GM19193 (cell line): Measurements from ENCODE around the gene GAB3.

ENCODE experiments used
- POLR2A ChIP-seq: IDR thresholded peaks from 4 replicates; pipeline ENCODE4 v1.6.1; 2011; ENCODE audit not compliant: insufficient read depth, insufficient read length; ENCODE audit errors: extremely low read depth

Gene GAB3

DNA sequence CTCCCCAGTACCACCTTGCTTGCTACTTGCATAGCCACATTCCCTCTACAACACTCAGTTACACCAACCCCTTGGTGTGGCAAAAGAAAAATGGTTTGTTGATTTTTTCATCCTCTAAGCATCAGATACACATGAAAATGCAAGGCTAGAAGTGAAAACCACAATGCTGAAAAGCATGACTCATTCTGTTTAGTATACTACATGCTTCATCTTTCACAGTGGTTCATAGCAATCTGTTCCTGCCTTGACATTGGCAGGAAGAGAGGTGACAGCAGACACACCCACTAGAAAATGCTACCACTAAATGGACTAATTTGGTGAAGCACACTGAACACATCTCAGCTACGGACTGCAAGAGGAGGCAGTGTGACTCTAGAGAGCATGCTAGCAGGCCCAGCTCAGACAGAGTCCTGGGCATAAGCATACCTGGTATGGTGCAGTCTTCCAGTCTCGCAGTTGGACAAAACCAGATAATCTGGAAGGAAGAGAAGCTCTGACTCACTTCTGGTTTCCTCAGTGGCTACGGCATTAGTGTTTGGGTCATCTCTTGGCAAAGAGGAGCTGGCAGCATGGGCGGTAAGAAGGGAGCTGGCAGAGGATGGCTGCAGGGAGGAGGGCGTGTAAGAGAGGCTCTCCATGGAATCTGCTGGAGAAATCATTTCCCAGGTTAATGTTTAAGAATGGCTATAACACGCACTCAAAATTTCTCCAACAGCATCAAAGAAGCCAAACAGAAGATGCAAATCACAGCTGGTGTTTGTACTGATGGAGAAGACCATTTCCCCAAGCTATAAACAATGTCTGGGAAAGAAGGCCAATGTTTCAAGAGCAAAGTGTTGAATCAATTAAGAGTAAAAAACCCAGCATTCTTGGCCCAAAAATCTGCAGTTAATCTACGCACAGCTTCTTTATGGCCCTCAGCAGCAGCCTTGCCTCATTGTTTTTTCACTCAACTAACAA lies 37.8 kb downstream of the GAB3 start:
- no peak for TF ChIP-seq POLR2A

DNA sequence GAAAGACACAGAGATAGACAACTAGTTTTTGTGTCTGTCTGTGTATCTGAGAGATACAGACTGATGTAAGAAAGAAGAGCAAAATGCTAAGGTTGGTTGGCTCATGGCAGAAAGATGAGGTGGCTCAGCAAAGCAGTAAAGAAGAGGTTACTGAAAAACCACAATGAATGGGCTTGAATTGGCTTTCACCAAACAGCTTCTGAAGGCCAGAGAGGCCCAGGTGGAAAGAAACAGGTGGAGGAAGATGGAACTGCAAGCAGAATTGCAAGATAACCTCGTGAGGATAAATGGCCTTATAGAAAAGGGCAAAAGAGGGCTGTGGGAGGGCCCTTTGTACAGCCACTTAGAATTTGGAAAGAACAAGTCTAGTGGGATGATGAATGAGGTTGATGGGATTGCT lies 39.6 kb downstream of the GAB3 start:
- TF ChIP-seq POLR2A, result no peak

DNA sequence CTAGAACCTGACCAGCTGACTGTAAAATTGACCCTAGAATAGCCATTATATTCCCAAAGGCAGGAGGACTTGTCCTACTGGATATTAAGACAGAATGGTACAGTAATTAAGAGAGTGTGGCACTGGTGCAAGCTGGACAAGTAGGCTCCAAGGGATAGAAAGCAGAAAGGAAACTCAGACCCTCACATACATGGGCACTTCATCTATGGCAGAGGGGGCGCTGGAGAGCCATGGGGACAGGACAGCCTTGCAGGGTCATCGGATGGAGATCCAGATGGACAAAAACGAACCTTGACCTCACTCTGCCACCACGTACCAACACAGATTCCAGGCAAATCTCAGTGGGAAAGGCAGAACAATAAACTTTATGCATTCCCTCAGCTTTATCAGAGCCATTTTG lies 40.6 kb downstream of the GAB3 start:
- no peak for TF ChIP-seq POLR2A

DNA sequence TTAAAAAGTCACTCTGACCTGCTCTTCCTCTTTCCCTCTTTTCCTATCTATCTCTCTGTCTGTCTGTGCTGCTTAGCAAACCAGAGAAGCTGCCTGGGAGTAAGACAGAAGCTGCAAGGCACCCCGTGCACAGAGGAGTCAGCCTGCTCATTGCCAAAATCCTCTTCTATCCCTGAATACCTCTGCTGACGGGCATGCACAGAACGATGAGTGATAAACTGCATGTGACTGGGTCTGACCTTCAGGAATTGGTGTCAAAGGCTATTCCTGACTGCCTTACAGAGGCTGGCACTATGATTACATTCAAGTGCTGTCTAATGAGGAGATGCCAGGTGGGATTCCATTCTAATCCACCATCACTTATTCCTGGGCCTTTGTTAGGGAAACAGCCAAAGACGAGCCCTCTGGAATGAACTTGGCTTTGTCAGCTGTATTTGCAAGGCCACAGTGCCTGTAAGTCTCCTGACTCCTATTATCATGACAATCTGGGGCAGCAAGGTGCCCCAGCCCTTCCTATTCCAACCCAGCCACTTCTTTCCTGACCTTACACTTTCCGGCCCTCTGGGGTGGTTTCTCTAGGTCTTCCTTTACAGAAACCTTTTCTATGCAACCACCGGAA lies 52.1 kb downstream of the GAB3 start:
- no peak for TF ChIP-seq POLR2A

DNA sequence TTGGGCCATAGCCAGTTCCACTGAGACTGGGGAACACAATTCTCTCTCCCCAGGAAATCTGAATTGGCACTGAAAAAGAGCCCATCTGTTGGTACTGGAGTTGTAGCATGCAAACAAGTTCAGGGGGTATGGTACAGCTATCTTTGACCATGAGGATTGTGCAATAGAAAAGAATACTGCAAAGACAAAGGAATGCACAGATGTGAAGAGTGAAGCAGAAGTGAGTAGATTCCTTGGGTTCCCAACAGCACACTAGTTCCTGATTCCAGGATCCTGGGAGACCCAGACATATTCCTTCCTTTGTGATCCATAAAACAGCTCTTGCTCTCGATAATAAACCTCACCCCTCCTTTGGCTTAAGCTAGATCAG lies 54.2 kb downstream of the GAB3 start:
- no peak for TF ChIP-seq POLR2A

DNA sequence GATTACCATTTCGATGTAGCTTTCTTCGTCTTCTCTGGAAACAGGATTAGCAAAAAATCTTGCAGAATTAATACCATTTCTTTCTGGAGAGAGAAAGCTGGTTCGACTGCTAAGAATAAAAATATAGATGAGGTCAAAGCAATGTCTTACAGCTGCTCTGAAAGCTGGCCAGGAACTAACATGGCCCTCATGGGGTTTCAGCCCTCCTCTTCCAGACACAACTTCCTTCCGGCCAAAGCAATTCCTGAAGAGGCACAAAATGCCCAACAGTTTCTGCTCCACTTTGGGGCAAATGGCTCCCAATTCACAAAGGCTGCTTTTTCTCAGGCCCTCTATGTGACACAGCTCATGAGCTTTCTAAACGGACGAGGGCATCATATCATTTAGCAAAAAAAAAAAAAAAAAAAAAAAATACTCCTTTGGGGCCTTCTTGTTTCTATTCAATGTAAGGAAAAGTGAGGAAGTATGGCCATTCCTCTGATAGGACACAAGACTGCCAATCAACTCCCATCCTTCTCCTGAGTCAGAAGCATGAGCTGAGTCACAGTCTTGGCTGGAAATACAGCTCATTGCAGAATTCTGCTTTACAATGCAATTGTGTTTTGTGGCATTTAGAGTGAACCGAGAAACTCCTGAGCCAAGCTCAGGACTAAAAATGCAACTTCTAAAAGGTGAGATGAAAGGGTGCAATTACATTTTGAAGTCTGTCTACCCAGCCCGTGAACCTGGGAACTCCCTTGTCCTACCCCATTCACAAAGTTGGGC lies 54.8 kb downstream of the GAB3 start:
- TF ChIP-seq POLR2A, result no peak

DNA sequence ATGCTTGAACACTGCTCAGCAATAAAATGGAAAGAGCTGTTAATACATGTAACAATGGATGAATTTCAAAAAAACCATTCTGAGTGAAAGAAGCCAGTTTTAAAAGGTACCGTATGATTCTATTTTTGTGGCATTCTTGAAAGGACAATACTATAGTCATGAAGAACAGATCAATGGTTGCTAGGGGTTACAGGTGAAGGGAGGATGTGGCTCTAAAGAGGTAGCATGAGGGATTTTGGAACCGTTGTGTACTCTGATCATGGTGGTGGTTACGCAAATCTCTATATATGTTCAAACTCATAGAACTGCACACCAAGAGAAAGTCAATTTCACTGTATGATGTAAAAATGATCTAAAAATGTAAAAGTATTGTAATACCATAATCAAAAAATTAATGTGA lies 57.5 kb downstream of the GAB3 start:
- no peak for TF ChIP-seq POLR2A

DNA sequence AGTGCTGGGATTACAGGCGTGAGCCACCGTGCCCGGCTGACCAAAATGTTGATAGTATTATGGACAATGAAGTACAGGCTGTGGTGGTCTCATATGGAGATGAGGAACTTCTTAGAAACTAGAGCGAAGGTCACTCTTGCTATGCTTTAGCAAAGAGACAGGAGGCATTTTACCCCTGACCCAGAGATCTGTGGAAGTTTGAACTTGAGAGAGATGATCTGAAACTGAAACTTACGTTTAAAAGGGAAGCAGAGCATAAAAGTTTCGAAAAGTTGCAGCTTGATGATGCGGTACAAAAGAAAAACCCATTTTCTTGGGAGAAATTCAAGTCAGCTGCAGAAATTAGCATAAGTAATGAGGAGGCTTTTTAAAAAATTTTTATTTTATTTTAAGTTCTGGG lies 89.0 kb downstream of the GAB3 start:
- no peak for TF ChIP-seq POLR2A

DNA sequence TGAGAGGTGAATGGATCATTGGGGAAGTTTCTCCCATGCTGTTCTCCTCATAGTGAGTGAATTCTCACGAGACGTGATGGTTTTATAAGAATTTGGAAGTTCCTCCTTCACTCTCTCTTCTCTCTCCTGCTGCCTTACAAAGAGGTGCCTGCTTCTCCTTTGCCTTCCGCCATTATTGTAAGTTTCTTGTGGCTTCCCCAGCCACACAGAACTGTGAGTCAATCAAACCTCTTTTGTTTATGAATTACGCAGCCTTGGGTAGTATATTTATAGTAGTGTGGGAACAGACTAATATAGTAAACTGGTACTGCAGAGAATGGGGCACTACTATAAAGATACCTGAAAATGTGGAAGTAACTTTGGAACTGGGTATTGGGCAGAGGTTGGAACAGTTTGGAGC lies 89.7 kb downstream of the GAB3 start:
- TF ChIP-seq POLR2A, result no peak

DNA sequence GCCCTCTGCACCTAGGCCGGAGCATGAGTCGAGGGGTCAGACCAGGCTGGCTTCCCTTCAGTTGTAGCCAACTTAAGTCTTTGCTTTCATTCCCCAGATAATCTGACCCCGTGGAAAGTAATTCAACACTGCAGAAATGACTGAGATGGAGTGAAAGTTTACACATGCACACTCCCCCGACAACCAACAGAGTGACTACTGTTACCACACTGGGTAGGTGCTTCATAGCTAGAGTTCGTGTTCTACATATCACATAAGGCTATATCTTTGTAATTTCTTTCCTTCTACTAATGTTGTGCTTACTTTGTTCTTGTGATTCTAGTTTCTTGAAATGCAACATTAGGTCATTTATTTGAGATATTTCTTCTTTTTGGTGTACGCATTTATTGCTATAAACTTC lies 90.3 kb downstream of the GAB3 start:
- TF ChIP-seq POLR2A, result no peak

DNA sequence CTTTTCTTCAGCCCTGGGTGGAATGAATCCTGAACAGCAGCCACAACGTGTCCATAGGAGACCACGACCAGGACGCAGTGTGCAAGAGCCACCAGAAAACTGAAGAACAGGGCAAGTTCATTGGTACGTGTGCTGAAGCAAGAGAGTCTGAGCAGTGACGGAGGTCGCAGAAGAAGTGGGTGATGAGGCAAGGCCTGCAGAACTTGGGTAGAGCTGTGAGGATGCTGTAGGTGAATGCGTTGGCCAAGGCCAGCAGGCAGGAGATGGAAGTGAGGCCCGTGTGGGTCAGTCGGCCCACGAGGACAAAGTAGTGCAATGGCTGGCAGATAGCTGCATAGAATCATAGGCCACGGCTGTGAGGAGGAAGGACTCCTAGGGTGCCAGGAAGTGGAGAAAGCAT lies 91.9 kb downstream of the GAB3 start:
- no peak for TF ChIP-seq POLR2A

DNA sequence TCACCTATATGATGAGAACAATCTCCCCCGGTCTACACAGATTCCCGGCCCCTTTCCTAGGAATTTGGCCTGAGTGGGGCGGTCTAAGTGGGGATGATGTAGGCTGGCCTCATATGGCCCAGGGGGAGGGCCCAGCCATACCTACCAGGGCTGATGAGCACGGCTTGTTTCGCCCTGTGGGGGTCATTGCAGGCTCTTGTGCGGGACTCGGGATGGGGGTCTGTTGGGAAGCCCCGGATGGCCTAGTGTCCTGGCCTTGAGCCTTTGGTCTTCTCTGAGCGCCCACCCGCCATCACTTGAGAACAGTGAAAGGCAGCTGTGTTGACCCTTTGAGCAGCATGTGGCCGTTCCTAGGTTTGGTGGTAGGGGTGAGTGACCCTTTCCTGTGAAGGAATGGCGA lies 92.7 kb downstream of the GAB3 start:
- no peak for TF ChIP-seq POLR2A

DNA sequence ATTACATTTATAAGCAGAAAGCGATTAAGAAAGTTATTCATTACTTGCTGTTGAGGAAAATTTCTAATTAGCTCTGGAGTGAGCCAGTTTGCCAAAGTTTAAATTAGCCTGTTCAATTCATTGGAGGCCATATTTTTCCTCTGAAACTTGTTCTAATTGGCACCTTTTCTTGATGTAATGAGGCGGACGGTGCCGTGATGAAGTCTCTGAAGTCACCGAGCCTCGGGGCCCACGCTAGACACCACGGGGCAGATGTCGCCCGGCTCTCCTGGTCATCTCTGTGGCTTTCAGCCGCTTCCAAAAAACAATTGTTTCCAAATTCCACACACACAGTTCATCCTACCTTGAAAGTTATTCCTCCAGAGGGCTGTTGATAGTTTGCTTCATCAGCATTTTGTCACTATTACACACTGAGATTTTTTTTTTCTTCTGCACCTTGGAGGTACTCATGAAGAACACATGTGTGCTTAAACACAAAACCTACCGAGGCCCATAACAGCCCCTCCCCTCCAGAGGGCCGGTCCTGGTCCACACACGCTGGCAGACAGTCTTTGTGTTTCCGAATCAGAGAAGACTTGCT lies 93.6 kb downstream of the GAB3 start:
- TF ChIP-seq POLR2A, result no peak

DNA sequence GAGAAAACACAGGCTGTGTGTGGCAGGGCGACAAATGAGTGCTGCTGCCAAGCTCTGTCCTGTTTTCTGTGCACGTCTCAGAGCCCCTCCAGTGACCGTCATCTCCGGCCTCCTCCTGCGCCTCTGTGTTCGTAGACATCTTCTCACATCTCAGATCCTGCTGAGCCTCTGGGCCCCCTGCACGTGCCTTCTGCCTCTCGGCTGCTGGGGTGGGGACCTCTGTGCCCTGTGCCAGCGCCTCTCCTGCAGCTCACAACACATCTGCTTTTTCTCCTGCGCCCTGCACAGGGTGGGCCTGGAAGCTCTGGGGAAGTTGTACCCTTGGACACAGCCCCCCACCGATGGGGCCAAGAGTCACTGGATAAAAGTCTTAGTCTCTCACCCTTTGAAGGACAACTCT lies 95.1 kb downstream of the GAB3 start:
- no peak for TF ChIP-seq POLR2A

DNA sequence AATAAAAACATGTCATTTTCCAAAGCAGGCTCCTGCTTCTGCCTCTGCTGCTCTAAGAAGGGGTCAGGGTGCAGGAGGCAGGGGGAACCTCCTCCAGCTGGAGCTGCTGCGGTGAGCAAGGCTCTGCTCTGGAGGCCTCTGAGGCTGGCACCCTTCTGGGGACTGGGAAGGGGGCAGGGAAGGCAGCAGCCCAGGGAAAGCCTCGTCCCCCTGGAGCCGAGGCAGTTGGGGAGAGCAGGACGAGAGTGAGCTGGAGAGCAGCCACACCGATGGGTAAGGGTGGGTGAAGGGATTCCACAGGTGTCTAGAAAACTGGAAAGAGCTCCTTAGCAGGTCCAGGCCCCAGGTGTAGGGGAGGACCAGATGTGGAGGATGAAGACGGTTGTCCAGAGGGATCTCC lies 95.5 kb downstream of the GAB3 start:
- TF ChIP-seq POLR2A, result no peak

DNA sequence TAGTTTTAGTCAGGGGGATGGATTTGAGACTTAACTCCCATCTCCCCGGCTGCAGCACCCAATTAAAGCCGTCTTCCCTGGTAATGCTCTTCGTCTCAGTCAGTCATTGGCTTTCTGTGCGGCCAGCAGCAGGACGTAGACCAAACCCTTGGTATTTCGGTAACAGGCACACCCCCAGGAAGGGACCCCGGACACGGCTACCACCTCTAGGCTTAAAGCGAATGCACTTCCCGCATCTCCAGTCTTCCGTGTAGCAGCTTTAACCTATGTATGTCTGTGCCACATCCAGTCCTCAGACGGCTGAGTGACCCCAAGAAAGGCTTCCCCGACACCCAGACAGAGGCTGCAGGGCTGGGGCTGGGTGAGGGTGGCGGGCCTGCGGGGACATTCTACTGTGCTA lies 96.0 kb downstream of the GAB3 start:
- TF ChIP-seq POLR2A, result no peak

DNA sequence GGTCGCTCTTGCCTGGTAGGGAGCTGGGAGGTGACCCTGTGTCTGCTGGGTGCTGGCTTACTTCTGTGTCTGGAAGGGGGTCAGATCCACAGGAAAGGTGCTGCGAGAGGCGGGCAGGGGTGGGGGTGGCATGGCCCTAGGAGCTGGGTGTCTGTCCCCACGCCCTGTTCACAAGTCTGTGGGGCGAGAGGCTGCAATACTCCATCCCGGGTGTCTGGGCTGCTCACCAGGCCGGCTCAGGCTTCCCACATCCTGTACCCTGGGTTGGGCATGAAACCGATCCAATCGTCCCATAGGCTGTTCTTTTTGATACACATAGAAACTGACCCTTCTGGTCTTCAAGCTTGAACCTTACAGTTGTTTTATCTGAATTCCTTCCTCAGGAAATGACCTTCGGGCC lies 96.5 kb downstream of the GAB3 start:
- no peak for TF ChIP-seq POLR2A
